HL-60 (cell line): ENCODE measurements around the gene PDCD4.

Experiments
- DNase-seq, 2 experiments: peaks; one replicate each; pipeline ENCODE4 v3.0.0-alpha.2; 2010 to 2020; ENCODE audit warnings: low read depth in 1 of 2, low spot score in 1 of 2
- H3K27ac ChIP-seq: fragments of 250-450 bp; sonication (Bioruptor Pico); replicated peaks from 2 replicates; pipeline ENCODE4 v1.5.1; 2020; ENCODE audit warnings: mild to moderate bottlenecking, moderate library complexity
- H3K27me3 ChIP-seq: fragments of 250-450 bp; sonication (Bioruptor Pico); 2 replicates; pipeline ENCODE4 v1.5.1; 2021; ENCODE audit warnings: mild to moderate bottlenecking, moderate library complexity; ENCODE audit not compliant: insufficient read depth, poor library complexity, severe bottlenecking
- H3K4me3 ChIP-seq: replicated peaks from 2 replicates; pipeline ENCODE4 v1.5.1; 2011; ENCODE audit warnings: mild to moderate bottlenecking, control low read depth, low read length; ENCODE audit not compliant: insufficient read depth
- CTCF ChIP-seq: IDR thresholded peaks from one replicate; pipeline ENCODE4 v1.5.1; 2011; ENCODE audit warnings: low read length, control low read depth, inconsistent platforms; ENCODE audit not compliant: insufficient read depth
- GABPA ChIP-seq: IDR thresholded peaks from 2 replicates; pipeline ENCODE4 v1.6.1; 2012; ENCODE audit warnings: low read depth
- POLR2AphosphoS5 ChIP-seq: IDR thresholded peaks from 2 replicates; pipeline ENCODE4 v1.6.1; 2012; ENCODE audit warnings: low read depth
- REST ChIP-seq: IDR thresholded peaks from 2 replicates; pipeline ENCODE4 v1.6.1; 2012; ENCODE audit warnings: low read depth; ENCODE audit not compliant: insufficient replicate concordance
- SPI1 ChIP-seq: IDR thresholded peaks from 2 replicates; pipeline ENCODE4 v1.6.1; 2012; ENCODE audit warnings: low read depth, mild to moderate bottlenecking, borderline replicate concordance

Gene PDCD4

GRCh38 chr10:110923856-110924493 lies 52.2 kb downstream of the PDCD4 start:
- DNase-seq = no peak
- H3K27ac ChIP-seq = no peak overlapping the region
- H3K27me3 ChIP-seq = no peaks in the 10 kb centered on the region
- no peak overlapping the region for H3K4me3 ChIP-seq
- TF ChIP-seq GABPA (no peak), SPI1 (no peak), POLR2AphosphoS5 (no peak), CTCF (no peak), REST (no peak)

- DNase-seq = no peak
- no peak overlapping the region for H3K4me3 ChIP-seq
- TF ChIP-seq POLR2AphosphoS5 = no peak
- TF ChIP-seq CTCF = no peak
- no peak for TF ChIP-seq REST
- no peak overlapping the region for H3K27ac ChIP-seq
- no peaks in the 10 kb centered on the region for H3K27me3 ChIP-seq
Measured at GRCh38 chr10:110927461-110927860, 55.7 kb downstream of the PDCD4 start.

GRCh38 chr10:110931769-110932381 lies 60.1 kb downstream of the PDCD4 start:
- H3K27ac ChIP-seq = no peak overlapping the region
- H3K4me3 ChIP-seq = no peak overlapping the region
- no peaks in the 10 kb centered on the region for H3K27me3 ChIP-seq
- TF ChIP-seq CTCF (no peak), POLR2AphosphoS5 (no peak), GABPA (no peak), REST (no peak), SPI1 (no peak)
- DNase-seq = no peak
